K562 (cell line): ENCODE results near the gene CDK5RAP3. TPM values are rescaled to one million over a fixed set of nuclear protein-coding genes. Genes with fewer than 3 reads are reported as not detected.
A peak's percentile ranks its signal among the peaks of the same experiment; 100 is the strongest.

Source experiments
- ATAC-seq: fragments of 200-7000 bp; cut with Tn5 transposase; 3 replicates; pipeline ENCODE4 v1.9.1; 2020; ENCODE audit warnings: moderate library complexity
- BruUV-seq: library from RNA; stranded (reverse); fragments of 400-500 nt; replicated peaks from 2 replicates; lab custom pipeline; 2021; lab: Mats Ljungman, UMichigan
- CTCF ChIA-PET: fragments of 300-600 bp; formaldehyde crosslinking; extraction: SDS; loops from one replicate; lab custom pipeline; 2021; ENCODE audit warnings: low intra/inter-chr PET ratio; lab: Yijun Ruan, JAX
- POLR2A ChIA-PET: fragments of 300-600, 350-650 bp; sonication (Branson Sonifier 250); formaldehyde crosslinking; extraction: SDS; loops from one replicate; lab custom pipeline; 2021; ENCODE audit warnings: antibody characterized with exemption, inconsistent platforms; lab: Yijun Ruan, JAX
- DNase-seq, 4 experiments: peaks; one replicate each; pipeline versions ENCODE4 v3.0.0 to v3.0.0-alpha.2; 2011 to 2018; ENCODE audit warnings: low spot score in 3 of 4, mixed read lengths in 3 of 4; ENCODE audit errors: extremely low read depth in 1 of 4
- FAIRE-seq: peaks from 2 replicates; lab custom pipeline; 2011; peaks lifted over from hg19 to GRCh38; lab: Jason Lieb, UNC
- H2AFZ ChIP-seq: 2 replicates; pipeline ENCODE4 v1.6.0; 2011; ENCODE audit warnings: low read depth, low read length, control low read depth, inconsistent platforms
- H3K27ac ChIP-seq: fragments of 200-600 bp; 3 replicates; pipeline ENCODE4 v1.8.0; 2011; ENCODE audit warnings: low read depth, mild to moderate bottlenecking, control low read depth, inconsistent platforms, low read length, moderate library complexity, mixed read lengths; ENCODE audit errors: extremely low read depth
- H3K27me3 ChIP-seq, 2 experiments: fragments of 300-600 bp in 1 of 2; 2 replicates in 1 of 2; 3 replicates in 1 of 2; pipeline versions ENCODE4 v1.6.0 to v1.8.0; 2011; ENCODE audit warnings: inconsistent platforms in 2 of 2, low read length in 2 of 2, mild to moderate bottlenecking in 1 of 2, mixed read lengths in 1 of 2, moderate library complexity in 1 of 2; ENCODE audit not compliant: control insufficient read depth in 2 of 2, insufficient read depth in 2 of 2
- H3K36me3 ChIP-seq: fragments of 300-600 bp; 3 replicates; pipeline ENCODE4 v1.8.0; 2011; ENCODE audit warnings: mild to moderate bottlenecking, low read length, inconsistent platforms; ENCODE audit not compliant: control insufficient read depth, insufficient read depth
- H3K4me1 ChIP-seq, 2 experiments: fragments of 200-600 bp in 1 of 2; replicated peaks in 1 of 2; 2 replicates in 1 of 2; 3 replicates in 1 of 2; pipeline versions ENCODE4 v1.5.1 to v1.8.0; 2011; ENCODE audit warnings: inconsistent platforms in 2 of 2, low read length in 2 of 2, mild to moderate bottlenecking in 1 of 2, mixed read lengths in 1 of 2, moderate library complexity in 1 of 2; ENCODE audit not compliant: control insufficient read depth in 2 of 2, insufficient read depth in 2 of 2
- H3K4me2 ChIP-seq: 2 replicates; pipeline ENCODE4 v1.6.1; 2011; ENCODE audit warnings: low read length, control low read depth, inconsistent platforms, mixed read lengths; ENCODE audit not compliant: insufficient read depth
- H3K4me3 ChIP-seq: fragments of 200-600 bp; sonication (generic), shearing (Covaris generic); 2 replicates; pipeline ENCODE4 v1.5.1; 2016; ENCODE audit warnings: control low read depth, inconsistent platforms
- H3K79me2 ChIP-seq: fragments of 200-600 bp; 3 replicates; pipeline ENCODE4 v1.8.0; 2011; ENCODE audit warnings: low read length, inconsistent platforms; ENCODE audit not compliant: control insufficient read depth, insufficient read depth
- H3K9ac ChIP-seq, 2 experiments: 2 replicates each; pipeline versions ENCODE4 v1.6.0 to v1.6.1; 2011; ENCODE audit warnings: low read depth in 2 of 2, low read length in 2 of 2, control low read depth in 1 of 2, inconsistent platforms in 1 of 2, mild to moderate bottlenecking in 1 of 2, mixed read lengths in 1 of 2; ENCODE audit not compliant: insufficient read depth in 1 of 2
- H3K9me1 ChIP-seq: one replicate; pipeline ENCODE4 v1.6.0; 2011; ENCODE audit warnings: inconsistent platforms, mild to moderate bottlenecking, low read length, moderate library complexity; ENCODE audit not compliant: control insufficient read depth, insufficient read depth
- H3K9me3 ChIP-seq: replicated peaks from 2 replicates; pipeline ENCODE4 v1.5.1; 2011; ENCODE audit warnings: low read depth, low read length, inconsistent platforms; ENCODE audit not compliant: control insufficient read depth, insufficient read depth
- H4K20me1 ChIP-seq: replicated peaks from 2 replicates; pipeline ENCODE4 v1.6.1; 2011; ENCODE audit warnings: low read length, inconsistent platforms, mixed read lengths; ENCODE audit not compliant: control insufficient read depth, insufficient read depth
- CBFA2T3 ChIP-seq: fragments of 450-650 bp; IDR thresholded peaks from 2 replicates; pipeline ENCODE4 v1.6.1; 2017
- L3MBTL2 ChIP-seq: fragments of 450-650 bp; IDR thresholded peaks from 2 replicates; pipeline ENCODE4 v1.6.1; 2016; ENCODE audit warnings: mild to moderate bottlenecking, moderate library complexity
- MAX ChIP-seq: sonication (generic); formaldehyde crosslinking; IDR thresholded peaks from 2 replicates; pipeline ENCODE4 v1.9.0; 2022; ENCODE audit warnings: mild to moderate bottlenecking, missing genetic modification reagents
- MEIS2 ChIP-seq: fragments of 450-650 bp; IDR thresholded peaks from 2 replicates; pipeline ENCODE4 v1.6.1; 2014; ENCODE audit warnings: mild to moderate bottlenecking; ENCODE audit not compliant: partially characterized antibody
- MLLT1 ChIP-seq, 2 experiments: fragments of 450-650 bp; IDR thresholded peaks; 2 replicates each; pipeline ENCODE4 v1.6.1; 2016
- POLR2B ChIP-seq: fragments of 450-650 bp; IDR thresholded peaks from 2 replicates; pipeline ENCODE4 v1.6.1; 2018; ENCODE audit warnings: low read depth; ENCODE audit not compliant: partially characterized antibody
- POLR2G ChIP-seq: fragments of 200-400 bp; formaldehyde crosslinking; IDR thresholded peaks from 2 replicates; pipeline ENCODE4 v1.6.1; 2017; ENCODE audit warnings: low read depth, mild to moderate bottlenecking, antibody characterized with exemption, low read length, moderate library complexity
- PTRF ChIP-seq: fragments of 450-650 bp; IDR thresholded peaks from 2 replicates; pipeline ENCODE4 v1.6.1; 2016; ENCODE audit warnings: mild to moderate bottlenecking, missing genetic modification characterization, missing compliant biosample characterization
- SMAD3 ChIP-seq: fragments of 450-650 bp; formaldehyde crosslinking; conservative IDR thresholded peaks from 2 replicates; pipeline ENCODE4 v1.4.0; 2020; ENCODE audit warnings: mild to moderate bottlenecking
- SMARCA5 ChIP-seq: fragments of 450-650 bp; IDR thresholded peaks from 2 replicates; pipeline ENCODE4 v1.6.1; 2016
- TBP ChIP-seq: optimal IDR thresholded peaks from 2 replicates; pipeline ENCODE3; 2011; ENCODE audit warnings: low read depth, low read length, improper control_type of control experiment
- THRA ChIP-seq: fragments of 450-650 bp; IDR thresholded peaks from 2 replicates; pipeline ENCODE4 v1.6.1; 2017; ENCODE audit warnings: mild to moderate bottlenecking, moderate library complexity
- XRCC3 ChIP-seq: fragments of 450-650 bp; IDR thresholded peaks from 2 replicates; pipeline ENCODE4 v1.6.1; 2017; ENCODE audit warnings: mild to moderate bottlenecking, moderate library complexity
- ZC3H4 ChIP-seq: sonication (generic); formaldehyde crosslinking; IDR thresholded peaks from 2 replicates; pipeline ENCODE4 v1.9.0; 2021; ENCODE audit warnings: missing genetic modification reagents, borderline replicate concordance
- ZNF316 ChIP-seq: fragments of 450-650 bp; IDR thresholded peaks from 2 replicates; pipeline ENCODE4 v1.6.1; 2016
- ZNF436 ChIP-seq: fragments of 250-450, 450-650 bp; sonication (Bioruptor Pico); formaldehyde crosslinking; IDR thresholded peaks from 2 replicates; pipeline ENCODE4 v1.7.0; 2020; ENCODE audit warnings: mild to moderate bottlenecking
- ZNF57 ChIP-seq: fragments of 450-650 bp; formaldehyde crosslinking; IDR thresholded peaks from 2 replicates; pipeline ENCODE4 v1.4.0; 2020; ENCODE audit warnings: mild to moderate bottlenecking, moderate library complexity
- ZNF77 ChIP-seq: fragments of 250-450 bp; sonication (Bioruptor Pico); IDR thresholded peaks from 2 replicates; pipeline ENCODE4 v1.5.0; 2020
- WGBS: fragments of 100-300 bp; shearing (Covaris generic); methylation state at CpG from one replicate; pipeline ENCODE4 v1.1.6; 2016; ENCODE audit warnings: low coverage, mixed read lengths; ENCODE audit not compliant: insufficient coverage; ENCODE audit errors: missing lambda C conversion rate; 5-methylcytosine and 5-hydroxymethylcytosine counted together
- in situ Hi-C: fragments of 300-500 bp; cut with MboI; formaldehyde crosslinking; loops from 4 replicates; pipeline ENCODE4 v1.15.0; 2018; ENCODE audit warnings: inconsistent platforms, mixed read lengths
- intact Hi-C: fragments of 100-400 bp; cut with micrococcal nuclease; formaldehyde crosslinking; loops from 2 replicates; pipeline ENCODE4 v1.14.2; 2022
- polyA plus RNA-seq, 8 experiments: library from polyadenylated mRNA; depleted of rRNA in 4 of 8; stranded (reverse) in 5 of 8; unstranded in 3 of 8; fragments of >200 nt; fragmentation: Nextera tagmentation in 2 of 8; fragmentation: Illumina TruSeq in 1 of 8; extraction: Ambion mirVana in 2 of 8; extraction: Trizol in 1 of 8; gene quantifications; 2 replicates each; pipeline versions ENCODE4 v1.2.1 to v1.2.3, GENCODE V29; 2011 to 2014; ENCODE audit warnings: inconsistent platforms in 1 of 8, missing spikeins in 1 of 8
- total RNA-seq, 7 experiments: library from RNA; depleted of rRNA in 6 of 7; stranded (reverse); fragments of >200 nt in 6 of 7; fragmentation: Illumina TruSeq in 2 of 7; extraction: Trizol in 2 of 7; gene quantifications; 2 replicates each; pipeline versions ENCODE4 v1.2.1 to v1.2.3, GENCODE V29; 2011 to 2021; ENCODE audit warnings: low replicate concordance in 1 of 7
- TF ChIP-seq, protein P1 (sequence below), 2 experiments: IDR thresholded peaks; 2 replicates each; pipeline ENCODE4 v1.6.1; 2011; ENCODE audit warnings: borderline replicate concordance in 1 of 2, control low read depth in 1 of 2, low read depth in 1 of 2, low read length in 1 of 2, mild to moderate bottlenecking in 1 of 2, mixed read lengths in 1 of 2, moderate library complexity in 1 of 2; ENCODE audit not compliant: insufficient read depth in 1 of 2, insufficient read length in 1 of 2, poor library complexity in 1 of 2, severe bottlenecking in 1 of 2; ENCODE audit errors: extremely low read depth in 1 of 2

Gene CDK5RAP3
- total and polyA plus RNA-seq, 9 of the 15 experiments (the other 6 are each of a cell fraction or from before 2014, with no cell fraction given) = 44.2 to 202 (median 91.5) TPM

DNA sequence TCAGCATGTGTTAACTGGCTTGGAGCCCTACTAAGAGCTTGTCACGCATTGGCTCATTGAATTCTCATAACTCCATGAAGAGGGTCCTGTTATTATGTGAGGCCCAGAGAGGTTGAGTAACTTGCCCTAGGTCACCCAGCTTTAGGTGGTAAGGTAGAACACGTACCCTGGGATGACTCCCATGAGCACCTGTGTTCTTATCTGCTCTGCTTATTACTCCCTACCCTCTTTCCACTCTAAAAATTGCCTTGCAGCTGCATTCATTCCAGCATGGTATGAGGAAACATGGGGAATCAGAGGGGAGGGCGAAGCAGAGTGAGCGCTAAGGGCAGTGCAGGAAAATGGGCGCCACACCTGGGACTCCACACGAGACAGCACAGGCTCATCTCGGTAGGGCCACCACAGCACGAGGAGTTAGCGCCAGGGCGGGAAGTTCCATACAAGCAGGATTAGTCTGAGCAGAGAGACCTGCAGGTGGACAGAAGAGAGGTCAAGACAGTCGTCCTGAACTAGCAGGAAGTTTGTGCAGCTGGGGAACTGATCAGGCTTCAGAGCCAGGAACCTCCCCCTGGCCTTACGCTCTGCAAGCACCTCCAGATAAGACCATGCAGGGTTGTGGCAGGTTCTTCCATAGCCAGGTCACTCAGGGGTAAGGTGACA is 56.5 kb downstream of the CDK5RAP3 start (continued):
- peak; percentile 10 for TF ChIP-seq TBP
- peak; percentile 36 for TF ChIP-seq MEIS2
- TF ChIP-seq CBFA2T3 = peak; percentile 54
- 0 out of 2 replicates have a peak, but pooled peaks have one; percentile 16 for TF ChIP-seq L3MBTL2
- peak; percentile 31; the same call in 1 of the 2 replicates for TF ChIP-seq SMARCA5
- TF ChIP-seq THRA = no peak
- no peak for TF ChIP-seq ZNF57 (CRISPR knock-in tag)
- peak; percentile 23; the same call in 1 of the 2 replicates for TF ChIP-seq MAX

GRCh38 chr17:48028736-48029135 is 57.8 kb downstream of the CDK5RAP3 start:
- no peaks in the 10 kb centered on the region for H3K9me3 ChIP-seq
- no peak for ATAC-seq
- ChIA-PET POLR2A (interaction anchor here (1.0 kb wide), 2 partner anchors 17 to 95 kb away, joined by 3 read pairs; no protein-coding TSS in a partner anchor), CTCF (no interaction called here)
- H3K4me2 ChIP-seq = no peak overlapping the region
- peaks cover 25 to 32% of the 10 kb centered on the region in 2 experiments; a peak in 4 of 5 replicates for H3K4me1 ChIP-seq
- H3K79me2 ChIP-seq = no peaks in the 10 kb centered on the region
- DNase-seq = no peak
- FAIRE-seq = no peak
- H3K27ac ChIP-seq = no peak overlapping the region
- BruUV-seq = no TSS peak
- in situ Hi-C loops (loop anchor here (5.0 kb wide), 2 partner anchors 39 to 114 kb away; no protein-coding TSS in a partner anchor), intact Hi-C loops (loop anchor here (10.0 kb wide), 1 partner anchor 226 kb away; no protein-coding TSS in a partner anchor)
- H3K9me1 ChIP-seq = no peaks in the 10 kb centered on the region
- H3K4me3 ChIP-seq = no peak overlapping the region
- no peak overlapping the region for H2AFZ ChIP-seq
- peak overlapping the region in 1 of 2 experiments; percentile 8; a peak in 1 of 4 replicates for H3K9ac ChIP-seq
- H3K27me3 ChIP-seq = no peaks in the 10 kb centered on the region
- H3K36me3 ChIP-seq = no peaks in the 10 kb centered on the region
- 0% methylated on average over 1 of the region's 1 CpG for WGBS
- H4K20me1 ChIP-seq = no peaks in the 10 kb centered on the region
- TF ChIP-seq, protein P1, sequence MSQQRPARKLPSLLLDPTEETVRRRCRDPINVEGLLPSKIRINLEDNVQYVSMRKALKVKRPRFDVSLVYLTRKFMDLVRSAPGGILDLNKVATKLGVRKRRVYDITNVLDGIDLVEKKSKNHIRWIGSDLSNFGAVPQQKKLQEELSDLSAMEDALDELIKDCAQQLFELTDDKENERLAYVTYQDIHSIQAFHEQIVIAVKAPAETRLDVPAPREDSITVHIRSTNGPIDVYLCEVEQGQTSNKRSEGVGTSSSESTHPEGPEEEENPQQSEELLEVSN (IDR thresholded peaks at IDR 0.05; ENCODE audit: borderline replicate concordance in 1 of 2, extremely low read depth in 1 of 2, insufficient read depth in 1 of 2, insufficient read length in 1 of 2, low read depth in 1 of 2, low read length in 1 of 2, poor library complexity in 1 of 2, severe bottlenecking in 1 of 2) = no peak
- no peak for TF ChIP-seq ZNF316
- TF ChIP-seq XRCC3 = no peak
- TF ChIP-seq SMAD3 = no peak
- TF ChIP-seq ZC3H4 (CRISPR knock-in tag) = no peak
- TF ChIP-seq ZNF436 (CRISPR knock-in tag) = no peak
- TF ChIP-seq ZNF77 (CRISPR knock-in tag) = no peak
- TF ChIP-seq PTRF = no peak
- no peak for TF ChIP-seq POLR2G
- TF ChIP-seq POLR2B = no peak
- TF ChIP-seq MLLT1 (IDR thresholded peaks at IDR 0.05) = no peak
